ENCODE measurements around the gene MRPL24. TPM values are rescaled to one million over a fixed set of nuclear protein-coding genes. Genes with fewer than 3 reads are reported as not detected.

Gene MRPL24
- total and polyA plus RNA-seq, 9 of the 15 experiments (the other 6 are each of a cell fraction or from before 2014, with no cell fraction given) = 74.3 to 267 (median 113) TPM

DNA sequence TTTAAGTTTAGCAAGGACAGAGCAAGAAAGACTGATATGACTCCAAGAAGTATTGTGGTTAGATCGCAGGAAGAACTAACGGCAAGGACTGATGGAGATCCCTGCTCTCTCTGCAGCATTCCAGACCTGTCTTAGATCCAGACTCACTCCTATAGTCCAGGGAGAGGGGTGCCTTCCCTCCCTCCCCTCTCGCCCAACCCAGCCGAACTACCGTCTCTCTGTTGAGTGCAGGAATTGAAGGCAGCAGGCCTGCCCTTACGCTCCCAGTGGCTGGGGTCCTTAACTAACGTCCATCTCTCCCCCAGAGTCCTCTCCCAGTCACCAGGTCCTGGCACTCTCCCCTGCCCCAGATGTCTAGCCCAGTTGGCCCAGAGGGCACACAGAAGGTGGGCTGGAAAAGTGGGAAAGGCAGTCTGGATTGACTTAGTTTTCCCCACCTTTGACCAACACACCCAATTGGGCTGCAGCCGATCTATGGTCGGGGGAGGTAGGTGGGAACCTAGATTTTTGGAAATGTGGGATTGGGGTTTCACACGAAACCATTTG, 36.6 kb downstream of the MRPL24 start:
- no peak for ATAC-seq
- Histone ChIP-seq H3K9me1 (ENCODE audit: control insufficient read depth, insufficient read depth, low read length) (no peaks in the 10 kb centered on the region), H2AFZ (ENCODE audit: low read depth, low read length) (no peak overlapping the region), H3K27ac (ENCODE audit: extremely low read depth, low read depth, low read length) (no peak overlapping the region), H3K27me3 (ENCODE audit: control insufficient read depth in 2 of 2, insufficient read depth in 2 of 2, low read length in 2 of 2) (no peaks in the 10 kb centered on the region), H3K36me3 (ENCODE audit: control insufficient read depth, insufficient read depth, low read length) (no peaks in the 10 kb centered on the region), H3K79me2 (ENCODE audit: control insufficient read depth, insufficient read depth, low read length) (no peaks in the 10 kb centered on the region), H4K20me1 (replicated peaks; ENCODE audit: control insufficient read depth, insufficient read depth, low read length) (no peaks in the 10 kb centered on the region), H3K9ac (ENCODE audit: insufficient read depth in 1 of 2, low read depth in 2 of 2, low read length in 2 of 2) (peak overlapping the region in 1 of 2 experiments; percentile 54; a peak in 1 of 4 replicates), H3K9me3 (replicated peaks; ENCODE audit: control insufficient read depth, insufficient read depth, low read depth, low read length) (no peaks in the 10 kb centered on the region), H3K4me2 (ENCODE audit: insufficient read depth, low read length) (no peak overlapping the region), H3K4me3 (no peak overlapping the region), H3K4me1 (replicated peaks in 1 of 2; ENCODE audit: control insufficient read depth in 2 of 2, insufficient read depth in 2 of 2, low read length in 2 of 2) (peaks cover 15 to 36% of the 10 kb centered on the region in 2 experiments; a peak in 4 of 5 replicates)
- WGBS (ENCODE audit: insufficient coverage, low coverage, missing lambda C conversion rate) = 57% methylated on average over 7 of the region's 10 CpGs
- CTCF ChIA-PET (ENCODE audit: low intra/inter-chr PET ratio) = interaction anchor here (1.4 to 4.4 kb wide), 2 partner anchors 15 to 76 kb away, joined by 4 to 64 read pairs; no protein-coding TSS in a partner anchor
- in situ Hi-C loops (cut with MboI) (no loop called here), intact Hi-C loops (cut with micrococcal nuclease) (no loop called here)
- POLR2A ChIA-PET = interaction anchor here (1.0 to 1.6 kb wide), 2 partner anchors 15 to 42 kb away, joined by 3 to 10 read pairs; no protein-coding TSS in a partner anchor
- no peak for FAIRE-seq
- BruUV-seq (replicated peaks) = no TSS peak
- DNase-seq (ENCODE audit: extremely low read depth in 1 of 4, low spot score in 3 of 4) = no peak
- no peak for TF ChIP-seq MED1 (CRISPR knock-in tag; IDR thresholded peaks at IDR 0.05; ENCODE audit: borderline replicate concordance)
- no peak for TF ChIP-seq ZNF165 (CRISPR knock-in tag; IDR thresholded peaks at IDR 0.05; ENCODE audit: borderline replicate concordance)
- TF ChIP-seq TBL1XR1 (IDR thresholded peaks at IDR 0.05; ENCODE audit: low read length in 2 of 2) = no peak
- TF ChIP-seq, protein P1, sequence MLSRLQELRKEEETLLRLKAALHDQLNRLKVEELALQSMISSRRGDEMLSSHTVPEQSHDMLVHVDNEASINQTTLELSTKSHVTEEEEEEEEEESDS (CRISPR knock-in tag; IDR thresholded peaks at IDR 0.05) = no peak

GRCh38 chr1:156703741-156704140, 37.1 kb downstream of the MRPL24 start:
- CTCF ChIA-PET (ENCODE audit: low intra/inter-chr PET ratio) = interaction anchor here (4.4 kb wide), 1 partner anchor 14 kb away, joined by 64 read pairs; no protein-coding TSS in a partner anchor
- 7% methylated on average over 4 of the region's 4 CpGs for WGBS (ENCODE audit: insufficient coverage, low coverage, missing lambda C conversion rate)
- H3K4me3 ChIP-seq = no peak overlapping the region
- TF ChIP-seq, protein P2, sequence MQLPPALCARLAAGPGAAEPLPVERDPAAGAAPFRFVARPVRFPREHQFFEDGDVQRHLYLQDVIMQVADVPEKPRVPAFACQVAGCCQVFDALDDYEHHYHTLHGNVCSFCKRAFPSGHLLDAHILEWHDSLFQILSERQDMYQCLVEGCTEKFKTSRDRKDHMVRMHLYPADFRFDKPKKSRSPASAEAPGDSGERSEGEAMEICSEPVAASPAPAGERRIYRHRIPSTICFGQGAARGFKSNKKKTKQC (CRISPR knock-in tag; IDR thresholded peaks at IDR 0.05) = no peak
- TF ChIP-seq OTX1 (CRISPR knock-in tag; IDR thresholded peaks at IDR 0.05) (no peak), ATF4 (CRISPR knock-in tag; IDR thresholded peaks at IDR 0.05) (no peak), ZC3H4 (CRISPR knock-in tag; IDR thresholded peaks at IDR 0.05; ENCODE audit: borderline replicate concordance) (no peak), KAT7 (CRISPR knock-in tag; IDR thresholded peaks at IDR 0.05; ENCODE audit: borderline replicate concordance) (no peak), NONO (IDR thresholded peaks at IDR 0.05; ENCODE audit: low read depth in 2 of 2, low read length in 1 of 2) (no peak), HCFC1 (IDR thresholded peaks at IDR 0.05; ENCODE audit: low read depth, low read length) (no peak)
- TF ChIP-seq, protein P3, sequence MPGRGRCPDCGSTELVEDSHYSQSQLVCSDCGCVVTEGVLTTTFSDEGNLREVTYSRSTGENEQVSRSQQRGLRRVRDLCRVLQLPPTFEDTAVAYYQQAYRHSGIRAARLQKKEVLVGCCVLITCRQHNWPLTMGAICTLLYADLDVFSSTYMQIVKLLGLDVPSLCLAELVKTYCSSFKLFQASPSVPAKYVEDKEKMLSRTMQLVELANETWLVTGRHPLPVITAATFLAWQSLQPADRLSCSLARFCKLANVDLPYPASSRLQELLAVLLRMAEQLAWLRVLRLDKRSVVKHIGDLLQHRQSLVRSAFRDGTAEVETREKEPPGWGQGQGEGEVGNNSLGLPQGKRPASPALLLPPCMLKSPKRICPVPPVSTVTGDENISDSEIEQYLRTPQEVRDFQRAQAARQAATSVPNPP (IDR thresholded peaks at IDR 0.05; ENCODE audit: borderline replicate concordance, insufficient read depth, insufficient read length) = no peak

More at GRCh38 chr1:156703741-156704140, 37.1 kb downstream of the MRPL24 start:
- Histone ChIP-seq H3K27me3 (ENCODE audit: control insufficient read depth in 2 of 2, insufficient read depth in 2 of 2, low read length in 2 of 2) (no peaks in the 10 kb centered on the region), H3K36me3 (ENCODE audit: control insufficient read depth, insufficient read depth, low read length) (no peaks in the 10 kb centered on the region), H3K9me1 (ENCODE audit: control insufficient read depth, insufficient read depth, low read length) (no peaks in the 10 kb centered on the region), H2AFZ (ENCODE audit: low read depth, low read length) (no peak overlapping the region), H3K4me2 (ENCODE audit: insufficient read depth, low read length) (no peak overlapping the region), H4K20me1 (replicated peaks; ENCODE audit: control insufficient read depth, insufficient read depth, low read length) (no peaks in the 10 kb centered on the region), H3K27ac (ENCODE audit: extremely low read depth, low read depth, low read length) (no peak overlapping the region), H3K9ac (ENCODE audit: insufficient read depth in 1 of 2, low read depth in 2 of 2, low read length in 2 of 2) (peak overlapping the region in 1 of 2 experiments; percentile 29; a peak in 1 of 4 replicates), H3K79me2 (ENCODE audit: control insufficient read depth, insufficient read depth, low read length) (no peaks in the 10 kb centered on the region), H3K4me1 (replicated peaks in 1 of 2; ENCODE audit: control insufficient read depth in 2 of 2, insufficient read depth in 2 of 2, low read length in 2 of 2) (peaks cover 15 to 36% of the 10 kb centered on the region in 2 experiments; a peak in 4 of 5 replicates), H3K9me3 (replicated peaks; ENCODE audit: control insufficient read depth, insufficient read depth, low read depth, low read length) (no peaks in the 10 kb centered on the region)
- BruUV-seq (replicated peaks) = no TSS peak
- FAIRE-seq (no peak), DNase-seq (ENCODE audit: extremely low read depth in 1 of 4, low spot score in 3 of 4) (peak in 1 of 4 experiments; percentile 46), ATAC-seq (peak; percentile 32)
- intact Hi-C loops (cut with micrococcal nuclease) (no loop called here), in situ Hi-C loops (cut with MboI) (no loop called here)
- POLR2A ChIA-PET = interaction anchor here (0.7 to 1.6 kb wide), 3 partner anchors 14 to 42 kb away, joined by 3 to 10 read pairs (median 4); no protein-coding TSS in a partner anchor
